IPS DF 4.7 (cell line): Measurements from ENCODE around the gene MIA2.
A peak's percentile ranks its signal among the peaks of the same experiment; 100 is the strongest.

Experiments used
- DNase-seq: peaks from one replicate; pipeline ENCODE4 v3.0.0-alpha.2; 2013; ENCODE audit warnings: low spot score; ENCODE audit errors: extremely low read depth

The MIA2 gene

GRCh38 chr14:39383741-39384140, 150.0 kb downstream of the MIA2 start:
- DNase-seq, result no peak

GRCh38 chr14:39384177-39384576, 150.5 kb downstream of the MIA2 start:
- DNase-seq, result no peak

GRCh38 chr14:39393289-39393688, 159.6 kb downstream of the MIA2 start:
- DNase-seq, result no peak

- no peak for DNase-seq
These were observed 162.0 kb downstream of the MIA2 start for GRCh38 chr14:39395555-39396254.

- DNase-seq, result no peak
These were observed 162.7 kb downstream of the MIA2 start for GRCh38 chr14:39396448-39396847.

- no peak for DNase-seq
These were observed 164.7 kb downstream of the MIA2 start for GRCh38 chr14:39398382-39398781.

- no peak for DNase-seq
These were observed 172.8 kb downstream of the MIA2 start for GRCh38 chr14:39406560-39406959.

GRCh38 chr14:39416072-39416471, 182.4 kb downstream of the MIA2 start:
- DNase-seq, result no peak

- no peak for DNase-seq
These were observed 183.3 kb downstream of the MIA2 start for GRCh38 chr14:39417014-39417413.

- DNase-seq, result no peak
These were observed 185.6 kb downstream of the MIA2 start for GRCh38 chr14:39419272-39419671.

GRCh38 chr14:39422243-39422642, 188.5 kb downstream of the MIA2 start:
- DNase-seq, result no peak

- no peak for DNase-seq
These were observed 190.1 kb downstream of the MIA2 start for GRCh38 chr14:39423793-39424192.

GRCh38 chr14:39425947-39426346, 192.2 kb downstream of the MIA2 start:
- no peak for DNase-seq

GRCh38 chr14:39426605-39427004, 192.9 kb downstream of the MIA2 start:
- DNase-seq, result no peak

GRCh38 chr14:39428118-39428517, 194.4 kb downstream of the MIA2 start:
- DNase-seq, result no peak

- DNase-seq, result no peak
These were observed 197.2 kb downstream of the MIA2 start for GRCh38 chr14:39430762-39431415.

GRCh38 chr14:39431416-39432178, 197.9 kb downstream of the MIA2 start:
- DNase-seq, result no peak

- peak; percentile 78 for DNase-seq
These were observed 198.5 kb downstream of the MIA2 start, which contains the start of gene FBXO33 for GRCh38 chr14:39432179-39432618. Gene FBXO33, minus strand, starts transcription at chr14:39432433. Its CDS starts 271 bp downstream, at chr14:39432162.

GRCh38 chr14:39432619-39433451, 199.1 kb downstream of the MIA2 start:
- peak; percentile 22 for DNase-seq

GRCh38 chr14:39433452-39433813, 199.7 kb downstream of the MIA2 start:
- DNase-seq, result no peak

GRCh38 chr14:39434401-39434800, 200.7 kb downstream of the MIA2 start:
- no peak for DNase-seq
